GM10266 (cell line): ENCODE data around the gene RABGEF1.
"Not testable (repeated sequence)": the region's sequence is repeated elsewhere in the genome, so short reads cannot be mapped to it uniquely, and the experiment has no call there.

Experiments used
- DNase-seq: peaks from one replicate; pipeline ENCODE4 v3.0.0; 2012; ENCODE audit errors: extremely low spot score
- TF ChIP-seq, protein P1 (sequence below): IDR thresholded peaks from 2 replicates; pipeline ENCODE4 v1.5.1; 2012; ENCODE audit warnings: mild to moderate bottlenecking, low read depth; ENCODE audit not compliant: control insufficient read depth, insufficient read depth; ENCODE audit errors: missing control alignments

Gene RABGEF1

DNA sequence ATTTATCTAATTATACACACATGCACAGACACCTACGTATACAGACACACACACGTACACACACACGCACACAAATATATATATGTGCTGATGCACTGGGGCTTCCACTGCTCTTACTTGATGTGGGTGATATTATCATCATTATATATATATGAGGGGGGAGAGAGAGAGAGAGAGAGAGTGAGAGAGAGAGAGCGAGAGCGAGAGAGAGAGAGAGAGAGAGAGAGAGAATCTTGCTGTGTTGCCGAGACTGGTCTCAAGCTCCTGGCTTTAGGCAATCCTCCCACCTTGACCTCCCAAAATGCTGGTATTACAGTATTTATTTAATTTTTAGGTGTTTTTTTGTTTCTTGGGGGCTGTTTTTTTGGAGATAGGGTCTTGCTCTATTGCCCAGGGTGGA, 3.6 kb upstream of the RABGEF1 start:
- no peak for DNase-seq
- TF ChIP-seq, protein P1, sequence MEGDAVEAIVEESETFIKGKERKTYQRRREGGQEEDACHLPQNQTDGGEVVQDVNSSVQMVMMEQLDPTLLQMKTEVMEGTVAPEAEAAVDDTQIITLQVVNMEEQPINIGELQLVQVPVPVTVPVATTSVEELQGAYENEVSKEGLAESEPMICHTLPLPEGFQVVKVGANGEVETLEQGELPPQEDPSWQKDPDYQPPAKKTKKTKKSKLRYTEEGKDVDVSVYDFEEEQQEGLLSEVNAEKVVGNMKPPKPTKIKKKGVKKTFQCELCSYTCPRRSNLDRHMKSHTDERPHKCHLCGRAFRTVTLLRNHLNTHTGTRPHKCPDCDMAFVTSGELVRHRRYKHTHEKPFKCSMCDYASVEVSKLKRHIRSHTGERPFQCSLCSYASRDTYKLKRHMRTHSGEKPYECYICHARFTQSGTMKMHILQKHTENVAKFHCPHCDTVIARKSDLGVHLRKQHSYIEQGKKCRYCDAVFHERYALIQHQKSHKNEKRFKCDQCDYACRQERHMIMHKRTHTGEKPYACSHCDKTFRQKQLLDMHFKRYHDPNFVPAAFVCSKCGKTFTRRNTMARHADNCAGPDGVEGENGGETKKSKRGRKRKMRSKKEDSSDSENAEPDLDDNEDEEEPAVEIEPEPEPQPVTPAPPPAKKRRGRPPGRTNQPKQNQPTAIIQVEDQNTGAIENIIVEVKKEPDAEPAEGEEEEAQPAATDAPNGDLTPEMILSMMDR: no peak

DNA sequence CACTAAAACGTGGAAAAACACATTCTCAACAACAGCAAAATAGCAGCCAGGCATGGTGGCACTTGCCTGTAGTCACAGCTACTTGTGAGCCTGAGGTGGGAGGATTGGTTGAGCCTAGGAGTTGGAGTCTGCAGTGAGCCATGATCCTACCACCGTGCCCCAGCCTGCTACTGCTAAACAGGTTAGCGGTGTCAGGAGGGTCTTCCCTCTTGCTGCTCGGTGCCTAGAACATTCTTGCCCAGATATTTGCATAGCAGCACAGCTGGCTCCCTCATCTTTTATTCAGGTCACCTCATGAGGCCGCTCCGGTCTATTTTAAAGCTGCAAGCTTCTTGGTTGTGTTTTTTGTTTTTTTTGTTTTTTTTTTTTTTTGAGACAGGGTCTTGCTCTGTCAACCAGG, 2.9 kb upstream of the RABGEF1 start:
- TF ChIP-seq, protein P1: peak; percentile 5
- DNase-seq: no peak

DNA sequence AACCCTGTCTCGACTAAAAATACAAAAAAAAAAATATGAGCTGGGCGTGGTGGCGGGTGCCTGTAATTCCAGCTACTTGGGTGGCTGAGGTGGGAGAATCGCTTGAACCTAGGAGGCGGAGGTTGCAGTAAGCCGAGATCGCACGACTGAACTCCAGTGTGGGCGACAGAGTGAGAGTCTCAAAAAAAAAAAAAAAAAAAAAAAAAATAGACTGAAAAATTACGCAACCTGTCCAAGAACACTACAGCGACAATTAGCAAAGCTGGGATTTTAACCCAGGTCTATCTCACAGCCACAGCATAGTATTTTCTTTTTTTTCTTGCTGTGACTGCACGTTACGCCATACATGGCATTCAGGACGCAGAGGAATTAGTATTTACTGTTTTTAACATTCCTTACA, 1.1 kb upstream of the RABGEF1 start:
- DNase-seq: no peak

DNA sequence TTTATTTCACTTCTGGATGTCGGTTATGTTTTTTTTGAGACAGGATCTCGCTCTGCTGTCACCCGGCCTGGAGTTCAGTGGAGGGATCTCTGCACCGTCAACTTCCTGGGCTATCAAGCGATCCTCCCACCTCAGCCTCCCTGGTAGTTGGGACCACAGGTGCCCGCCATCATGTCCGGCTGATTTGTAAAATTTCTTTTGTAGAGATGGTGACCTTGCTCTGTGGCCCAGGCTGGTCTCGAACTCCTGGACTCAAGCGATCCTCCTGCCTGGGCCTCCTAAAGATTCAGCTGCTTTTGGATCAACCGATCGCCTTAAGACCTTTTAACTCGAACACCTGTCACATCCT, 606 bp upstream of the RABGEF1 start:
- TF ChIP-seq, protein P1: no peak
- no peak for DNase-seq

More for the DNA sequence above, 1.1 kb upstream of the RABGEF1 start:
- TF ChIP-seq, protein P1: no peak

DNA sequence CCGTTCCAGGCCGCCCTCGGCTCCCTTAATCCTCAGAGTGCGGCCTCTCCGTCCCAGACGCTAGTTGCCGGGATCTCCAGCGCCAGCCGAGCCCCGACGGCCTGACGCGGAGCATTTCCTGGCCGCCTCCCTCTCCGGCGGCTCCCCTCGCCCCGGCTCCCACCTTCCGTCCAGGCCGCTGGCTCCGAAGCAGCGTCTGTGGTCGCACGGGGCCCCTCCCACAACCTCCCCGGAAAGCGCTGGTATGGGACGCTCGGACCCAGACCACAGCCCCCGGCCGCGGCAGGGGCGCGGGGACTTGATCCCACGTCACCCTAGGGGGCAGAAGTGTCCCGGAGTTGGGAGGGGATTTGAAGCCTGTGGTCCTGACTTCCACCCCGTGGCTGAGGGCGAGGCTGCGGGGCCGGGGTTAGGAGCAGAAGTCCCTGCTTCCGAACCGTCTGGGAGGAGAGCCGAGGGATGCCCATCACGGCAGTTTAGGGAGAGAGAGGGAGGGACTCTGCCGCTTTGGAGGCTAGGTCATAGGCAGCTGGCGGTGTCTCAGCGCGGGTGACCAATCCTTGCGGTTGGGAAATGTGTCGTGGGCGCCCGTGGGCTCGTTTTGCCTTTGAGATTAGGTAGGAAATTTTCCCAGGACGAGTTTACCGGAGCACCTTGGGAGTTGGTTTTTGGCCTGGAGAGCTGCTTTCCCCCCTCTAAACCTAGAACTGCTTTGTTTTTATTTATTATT, 612 bp downstream of the RABGEF1 start:
- TF ChIP-seq, protein P1: peak; percentile 56
- DNase-seq: peak; percentile 60

DNA sequence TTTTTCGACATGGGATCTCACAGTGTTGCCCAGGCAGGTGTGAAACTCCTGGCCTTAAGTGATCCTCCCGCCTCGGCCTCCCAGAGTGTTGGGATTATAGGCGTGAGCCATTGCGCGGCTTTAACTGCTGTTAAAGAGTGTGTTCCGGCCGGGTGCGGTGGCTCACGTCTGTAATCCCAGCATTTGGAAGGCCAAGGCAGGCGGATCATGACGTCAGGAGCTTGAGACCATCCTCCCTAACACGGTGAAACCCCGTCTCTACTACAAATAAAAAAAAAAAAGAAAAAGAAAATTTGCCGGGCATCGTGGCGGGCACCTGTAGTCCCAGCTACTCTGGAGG, 1.1 kb downstream of the RABGEF1 start:
- no peak for DNase-seq
- TF ChIP-seq, protein P1: no peak

DNA sequence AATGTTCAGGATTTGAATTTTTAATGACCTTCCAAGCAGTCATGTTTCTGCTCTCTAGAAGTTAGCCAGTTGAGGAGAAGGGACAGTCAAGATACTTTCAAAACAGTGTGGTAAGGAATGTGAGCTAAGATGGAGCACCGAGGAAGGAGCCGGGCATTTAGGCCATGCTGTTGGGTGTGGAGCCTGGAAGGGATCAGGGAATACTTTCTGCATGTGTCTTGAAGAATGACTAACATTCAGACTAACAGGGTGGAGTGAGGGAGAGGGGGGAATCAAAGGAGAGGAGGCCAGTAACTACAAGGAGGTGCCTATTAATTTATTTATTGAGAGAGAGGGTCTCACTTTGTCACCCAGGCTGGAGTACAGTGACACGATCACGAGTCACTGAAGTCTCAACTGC, 1.8 kb downstream of the RABGEF1 start:
- DNase-seq: not testable (repeated sequence)

DNA sequence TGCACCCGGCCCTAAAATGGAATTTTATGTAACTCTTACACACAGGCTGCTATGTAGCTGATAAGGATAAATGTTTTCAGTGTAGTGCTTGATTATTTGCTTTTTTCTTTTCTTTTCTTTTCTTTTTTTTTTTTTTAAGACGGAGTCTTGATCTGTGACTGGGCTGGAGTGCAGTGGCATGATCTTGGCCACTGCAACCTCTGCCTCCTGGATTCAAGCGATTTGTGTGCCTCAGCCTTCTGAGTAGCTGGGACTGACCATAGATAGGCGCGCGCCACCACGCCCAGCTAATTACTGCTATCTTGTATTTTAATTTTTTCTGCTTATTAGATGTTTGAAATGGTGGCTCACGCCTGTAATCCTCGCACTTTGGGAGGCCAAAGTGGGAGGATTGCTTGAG, 3.4 kb downstream of the RABGEF1 start:
- TF ChIP-seq, protein P1: no peak
- DNase-seq: no peak
